Neural progenitor cell (in vitro differentiated cells): ENCODE measurements around the gene EMP2.

Experiments used
- EZH2 ChIP-seq: fragments of 200-600 bp; sonication (generic); IDR thresholded peaks from 2 replicates; pipeline ENCODE4 v1.6.1; 2017; ENCODE audit warnings: antibody characterized with exemption, mild to moderate bottlenecking, moderate library complexity
- TF ChIP-seq, protein P1 (sequence below): fragments of 200-600 bp; sonication (generic); IDR thresholded peaks from 2 replicates; pipeline ENCODE4 v1.5.1; 2017; ENCODE audit warnings: antibody characterized with exemption, mild to moderate bottlenecking

DNA sequence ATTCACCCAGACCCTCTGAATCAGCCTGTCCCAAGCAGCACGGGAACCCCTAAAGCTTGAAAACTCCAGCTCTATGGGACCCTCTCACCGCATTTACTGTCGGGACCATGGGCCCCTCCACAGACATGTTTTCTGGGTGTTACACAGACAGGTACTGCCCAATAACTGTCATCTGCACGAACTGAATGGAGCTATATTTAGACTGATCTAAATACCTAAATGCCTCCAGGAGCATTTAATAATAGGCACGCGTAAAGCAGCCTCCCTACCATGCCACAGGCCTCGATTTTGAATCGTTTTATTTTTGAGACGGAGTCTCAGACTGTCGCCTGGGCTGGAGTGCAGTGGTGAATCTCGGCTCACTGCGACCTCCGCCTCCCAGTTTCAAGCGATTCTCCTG, 49.7 kb downstream of the EMP2 start:
- TF ChIP-seq, protein P1, sequence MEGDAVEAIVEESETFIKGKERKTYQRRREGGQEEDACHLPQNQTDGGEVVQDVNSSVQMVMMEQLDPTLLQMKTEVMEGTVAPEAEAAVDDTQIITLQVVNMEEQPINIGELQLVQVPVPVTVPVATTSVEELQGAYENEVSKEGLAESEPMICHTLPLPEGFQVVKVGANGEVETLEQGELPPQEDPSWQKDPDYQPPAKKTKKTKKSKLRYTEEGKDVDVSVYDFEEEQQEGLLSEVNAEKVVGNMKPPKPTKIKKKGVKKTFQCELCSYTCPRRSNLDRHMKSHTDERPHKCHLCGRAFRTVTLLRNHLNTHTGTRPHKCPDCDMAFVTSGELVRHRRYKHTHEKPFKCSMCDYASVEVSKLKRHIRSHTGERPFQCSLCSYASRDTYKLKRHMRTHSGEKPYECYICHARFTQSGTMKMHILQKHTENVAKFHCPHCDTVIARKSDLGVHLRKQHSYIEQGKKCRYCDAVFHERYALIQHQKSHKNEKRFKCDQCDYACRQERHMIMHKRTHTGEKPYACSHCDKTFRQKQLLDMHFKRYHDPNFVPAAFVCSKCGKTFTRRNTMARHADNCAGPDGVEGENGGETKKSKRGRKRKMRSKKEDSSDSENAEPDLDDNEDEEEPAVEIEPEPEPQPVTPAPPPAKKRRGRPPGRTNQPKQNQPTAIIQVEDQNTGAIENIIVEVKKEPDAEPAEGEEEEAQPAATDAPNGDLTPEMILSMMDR: no peak
- TF ChIP-seq EZH2: no peak
